ENCODE data around the gene ATAD2B.

Gene ATAD2B

GRCh38 chr2:23703583-23704385, 223.1 kb downstream of the ATAD2B start:
- TF ChIP-seq CTCF (IDR thresholded peaks at IDR 0.05; ENCODE audit: low read depth, low read length): no peak
- no peak overlapping the region for H3K4me3 ChIP-seq (ENCODE audit: low read depth, low read length)

GRCh38 chr2:23703037-23703582, 223.8 kb downstream of the ATAD2B start:
- H3K4me3 ChIP-seq (ENCODE audit: low read depth, low read length): no peak overlapping the region
- TF ChIP-seq CTCF (IDR thresholded peaks at IDR 0.05; ENCODE audit: low read depth, low read length): no peak

GRCh38 chr2:23700627-23701026, 226.3 kb downstream of the ATAD2B start:
- no peak overlapping the region for H3K4me3 ChIP-seq (ENCODE audit: low read depth, low read length)
- no peak for TF ChIP-seq CTCF (IDR thresholded peaks at IDR 0.05; ENCODE audit: low read depth, low read length)

- TF ChIP-seq CTCF (IDR thresholded peaks at IDR 0.05; ENCODE audit: low read depth, low read length): no peak
- H3K4me3 ChIP-seq (ENCODE audit: low read depth, low read length): no peak overlapping the region
Measured at GRCh38 chr2:23699580-23699925, 227.4 kb downstream of the ATAD2B start.

- H3K4me3 ChIP-seq (ENCODE audit: low read depth, low read length): no peak overlapping the region
- TF ChIP-seq CTCF (IDR thresholded peaks at IDR 0.05; ENCODE audit: low read depth, low read length): no peak
Measured at GRCh38 chr2:23698721-23699579, 228.0 kb downstream of the ATAD2B start.

Data from WI38 (cell line).